B cell (primary cell): ENCODE measurements around the gene EDN1. TPM values are rescaled to one million over a fixed set of nuclear protein-coding genes. Genes with fewer than 3 reads are reported as not detected.

Experiments
- ATAC-seq: fragments of 200-7000 bp; cut with Tn5 transposase; one replicate; pipeline ENCODE4 v1.10.0; 2021; ENCODE audit warnings: low read depth, mild to moderate bottlenecking, moderate number of reproducible peaks, moderate library complexity
- CTCF ChIA-PET: fragments of 350-600 bp; sonication (Branson Sonifier 250); formaldehyde crosslinking; loops from one replicate; lab custom pipeline; 2021; ENCODE audit warnings: antibody characterized with exemption, inconsistent platforms; lab: Charles Lee
- POLR2A ChIA-PET: fragments of 350-600 bp; sonication (Branson Sonifier 250); formaldehyde crosslinking; loops from one replicate; lab custom pipeline; 2021; ENCODE audit warnings: antibody characterized with exemption; lab: Charles Lee
- DNase-seq: peaks from one replicate; pipeline ENCODE4 v3.0.0; 2013
- H2AFZ ChIP-seq: 2 replicates; pipeline ENCODE4 v1.6.1; 2012; ENCODE audit warnings: mild to moderate bottlenecking, low read depth, low read length; ENCODE audit not compliant: insufficient read depth, poor library complexity, severe bottlenecking
- H3K27ac ChIP-seq, 2 donors: 1 replicate in 1 of 2; 2 replicates in 1 of 2; pipeline ENCODE4 v1.5.1; 2012 to 2013; ENCODE audit warnings: low read length in 2 of 2, mild to moderate bottlenecking in 2 of 2, moderate library complexity in 1 of 2
- H3K27me3 ChIP-seq, 4 experiments: fragments of 200-600 bp in 1 of 4; sonication (generic) in 1 of 4; replicated peaks in 1 of 4; 1 replicate in 2 of 4; 2 replicates in 2 of 4; pipeline versions ENCODE4 v1.6.1 to v1.7.0; 2013 to 2016; ENCODE audit warnings: low read length in 3 of 4, mild to moderate bottlenecking in 2 of 4, mixed read lengths in 1 of 4, moderate library complexity in 1 of 4; ENCODE audit not compliant: insufficient read depth in 4 of 4, control insufficient read depth in 3 of 4; ENCODE audit errors: control extremely low read depth in 1 of 4
- H3K36me3 ChIP-seq, 2 experiments: replicated peaks in 1 of 2; 1 replicate in 1 of 2; 2 replicates in 1 of 2; pipeline versions ENCODE4 v1.6.1 to v1.7.1; 2013; ENCODE audit warnings: low read length in 1 of 2; ENCODE audit not compliant: insufficient read depth in 2 of 2, control insufficient read depth in 1 of 2; ENCODE audit errors: control extremely low read depth in 1 of 2, extremely low read depth in 1 of 2
- H3K4me1 ChIP-seq, 2 donors: fragments of 200-600 bp in 1 of 2; sonication (generic) in 1 of 2; 1 replicate in 1 of 2; 2 replicates in 1 of 2; pipeline versions ENCODE4 v1.5.1 to v1.6.1; 2013 to 2017; ENCODE audit warnings: low read length in 2 of 2; ENCODE audit not compliant: control insufficient read depth in 2 of 2, insufficient read depth in 2 of 2
- H3K4me2 ChIP-seq: replicated peaks from 2 replicates; pipeline ENCODE3; 2012; ENCODE audit warnings: mild to moderate bottlenecking, low read depth, low read length; ENCODE audit not compliant: poor library complexity, severe bottlenecking
- H3K4me3 ChIP-seq, 5 experiments: fragments of 200-600 bp in 1 of 5; sonication (generic) in 1 of 5; 1 replicate in 3 of 5; 2 replicates in 2 of 5; pipeline versions ENCODE4 v1.5.1 to v1.7.0; 2011 to 2016; ENCODE audit warnings: low read length in 4 of 5, mild to moderate bottlenecking in 4 of 5, low read depth in 2 of 5, control low read depth in 1 of 5, moderate library complexity in 1 of 5; ENCODE audit not compliant: insufficient read depth in 1 of 5; ENCODE audit errors: control extremely low read depth in 1 of 5, extremely low read depth in 1 of 5
- H3K79me2 ChIP-seq: fragments of 200-600 bp; sonication (generic); one replicate; pipeline ENCODE4 v1.6.0; 2016; ENCODE audit warnings: low read length; ENCODE audit not compliant: control insufficient read depth, insufficient read depth
- H3K9ac ChIP-seq: fragments of 200-600 bp; sonication (generic); 2 replicates; pipeline ENCODE4 v1.6.1; 2017; ENCODE audit warnings: mild to moderate bottlenecking, low read length, moderate library complexity
- H3K9me3 ChIP-seq, 3 donors: one replicate each; pipeline versions ENCODE4 v1.6.1 to v1.7.1; 2013; ENCODE audit warnings: low read length in 2 of 3; ENCODE audit not compliant: control insufficient read depth in 2 of 3, insufficient read depth in 1 of 3; ENCODE audit errors: control extremely low read depth in 1 of 3
- H4K20me1 ChIP-seq: 2 replicates; pipeline ENCODE4 v1.6.0; 2012; ENCODE audit warnings: mild to moderate bottlenecking, low read length; ENCODE audit not compliant: insufficient read depth, control insufficient read depth, poor library complexity, severe bottlenecking
- H3K27ac Mint-ChIP-seq: one replicate; pipeline ENCODE4 v1.8.0; 2021; ENCODE audit warnings: mixed read lengths
- H3K27me3 Mint-ChIP-seq: one replicate; pipeline ENCODE4 v1.8.0; 2021; ENCODE audit warnings: mixed read lengths
- H3K4me1 Mint-ChIP-seq: one replicate; pipeline ENCODE4 v1.8.0; 2021; ENCODE audit warnings: mixed read lengths
- H3K4me3 Mint-ChIP-seq: one replicate; pipeline ENCODE4 v1.8.0; 2021; ENCODE audit warnings: mixed read lengths
- H3K9me3 Mint-ChIP-seq: one replicate; pipeline ENCODE4 v1.8.0; 2022; ENCODE audit warnings: mixed read lengths; ENCODE audit not compliant: insufficient read depth
- EZH2 ChIP-seq: IDR thresholded peaks from 2 replicates; pipeline ENCODE4 v1.6.1; 2012; ENCODE audit warnings: borderline replicate concordance, low read depth, mild to moderate bottlenecking, moderate library complexity, low read length; ENCODE audit not compliant: insufficient read depth, poor library complexity, severe bottlenecking
- WGBS: methylation state at CpG from one replicate; pipeline ENCODE4 v1.1.5; 2013; ENCODE audit warnings: missing lambda C conversion rate; ENCODE audit not compliant: insufficient coverage; 5-methylcytosine and 5-hydroxymethylcytosine counted together
- intact Hi-C: fragments of 100-400 bp; cut with micrococcal nuclease; formaldehyde crosslinking; loops from one replicate; pipeline ENCODE4 v1.10.0; 2022
- polyA plus RNA-seq: library from polyadenylated mRNA; depleted of rRNA; stranded (reverse); fragments of >200 nt; gene quantifications from 2 replicates; pipeline ENCODE4 v1.2.3, GENCODE V29; 2012
- total RNA-seq, 2 donors: library from RNA; stranded (reverse); fragments of 120-200 nt in 1 of 2; gene quantifications; 1 replicate in 1 of 2; 2 replicates in 1 of 2; pipeline versions ENCODE4 v1.2.3 to v1.2.4, GENCODE V29; 2013 to 2022
- TF ChIP-seq, protein P1 (sequence below): fragments of 200-600 bp; IDR thresholded peaks from one replicate; pipeline ENCODE4 v1.8.0; 2022; ENCODE audit warnings: antibody characterized with exemption, mild to moderate bottlenecking

The EDN1 gene
- total and polyA plus RNA-seq, 2 donors (not counting 1 experiment from before 2014, with no cell fraction given) = 1.4 to 2.1 TPM

DNA sequence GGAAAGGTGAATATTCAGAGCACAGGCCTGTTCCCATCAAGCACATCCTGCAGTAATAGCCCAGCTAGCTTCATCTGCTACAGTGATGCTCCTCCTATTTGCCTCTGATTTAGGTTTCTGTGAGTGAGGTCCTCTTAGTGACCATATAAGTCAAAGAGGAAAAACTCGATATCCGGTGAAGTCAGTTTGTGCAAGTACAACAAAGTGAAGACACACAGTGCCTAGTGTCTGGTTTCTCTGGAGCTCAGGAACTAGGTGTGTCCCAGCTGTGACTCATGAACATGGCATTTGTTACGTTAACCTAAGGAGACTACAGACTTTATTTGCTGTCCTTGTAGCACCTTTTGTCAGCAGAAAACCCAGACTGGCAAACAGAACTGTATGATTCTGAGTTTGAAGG lies 33.9 kb downstream of the EDN1 start:
- H3K4me2 ChIP-seq = no peak overlapping the region
- H3K27ac ChIP-seq = no peak overlapping the region
- WGBS = 100% methylated on average over 3 of the region's 3 CpGs
- no peaks in the 10 kb centered on the region for H3K79me2 ChIP-seq
- Mint-ChIP-seq H3K27ac (no peak overlapping the region), H3K4me3 (no peak overlapping the region), H3K4me1 (no peaks in the 10 kb centered on the region), H3K9me3 (no peaks in the 10 kb centered on the region), H3K27me3 (peaks cover 16% of the 10 kb centered on the region)
- no peak overlapping the region for H3K4me3 ChIP-seq
- no peak overlapping the region for H2AFZ ChIP-seq
- TF ChIP-seq EZH2 = no peak
- TF ChIP-seq, protein P1, sequence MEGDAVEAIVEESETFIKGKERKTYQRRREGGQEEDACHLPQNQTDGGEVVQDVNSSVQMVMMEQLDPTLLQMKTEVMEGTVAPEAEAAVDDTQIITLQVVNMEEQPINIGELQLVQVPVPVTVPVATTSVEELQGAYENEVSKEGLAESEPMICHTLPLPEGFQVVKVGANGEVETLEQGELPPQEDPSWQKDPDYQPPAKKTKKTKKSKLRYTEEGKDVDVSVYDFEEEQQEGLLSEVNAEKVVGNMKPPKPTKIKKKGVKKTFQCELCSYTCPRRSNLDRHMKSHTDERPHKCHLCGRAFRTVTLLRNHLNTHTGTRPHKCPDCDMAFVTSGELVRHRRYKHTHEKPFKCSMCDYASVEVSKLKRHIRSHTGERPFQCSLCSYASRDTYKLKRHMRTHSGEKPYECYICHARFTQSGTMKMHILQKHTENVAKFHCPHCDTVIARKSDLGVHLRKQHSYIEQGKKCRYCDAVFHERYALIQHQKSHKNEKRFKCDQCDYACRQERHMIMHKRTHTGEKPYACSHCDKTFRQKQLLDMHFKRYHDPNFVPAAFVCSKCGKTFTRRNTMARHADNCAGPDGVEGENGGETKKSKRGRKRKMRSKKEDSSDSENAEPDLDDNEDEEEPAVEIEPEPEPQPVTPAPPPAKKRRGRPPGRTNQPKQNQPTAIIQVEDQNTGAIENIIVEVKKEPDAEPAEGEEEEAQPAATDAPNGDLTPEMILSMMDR = no peak
- no peaks in the 10 kb centered on the region for H3K4me1 ChIP-seq
- ATAC-seq = no peak
- H3K9me3 ChIP-seq = no peaks in the 10 kb centered on the region
- no peaks in the 10 kb centered on the region for H4K20me1 ChIP-seq
- H3K36me3 ChIP-seq = no peaks in the 10 kb centered on the region
- H3K9ac ChIP-seq = no peak overlapping the region
- no peak for DNase-seq
- CTCF ChIA-PET = interaction anchor here (1.1 kb wide), 1 partner anchor 668 kb away, joined by 3 read pairs; no protein-coding TSS in a partner anchor
- intact Hi-C loops = no loop called here
- no peaks in the 10 kb centered on the region for H3K27me3 ChIP-seq
- POLR2A ChIA-PET = no interaction called here

DNA sequence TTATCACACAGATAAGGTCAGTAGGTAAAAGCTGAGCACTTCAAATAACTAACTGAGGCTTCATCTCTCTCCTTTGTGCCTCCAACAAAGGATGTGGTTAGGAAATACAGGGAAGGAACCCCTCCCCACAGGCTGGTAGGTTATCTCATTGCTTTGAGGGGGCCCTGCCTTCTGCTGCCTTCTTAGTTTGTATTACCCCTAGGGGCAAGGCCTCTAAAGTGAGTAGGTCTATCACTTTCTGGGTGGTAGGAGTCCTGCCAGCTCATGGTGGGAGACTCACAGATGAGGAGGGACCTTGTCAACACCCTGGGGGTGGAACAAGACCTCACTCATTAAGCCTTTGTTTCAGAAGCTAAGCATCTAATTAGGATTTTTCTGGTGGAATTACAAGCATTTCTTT lies 34.6 kb downstream of the EDN1 start:
- no peaks in the 10 kb centered on the region for H3K9me3 ChIP-seq
- H3K9ac ChIP-seq = no peak overlapping the region
- intact Hi-C loops = no loop called here
- DNase-seq = no peak
- H3K4me1 ChIP-seq = no peaks in the 10 kb centered on the region
- Mint-ChIP-seq H3K27ac (no peak overlapping the region), H3K9me3 (no peaks in the 10 kb centered on the region), H3K4me3 (no peak overlapping the region), H3K27me3 (peaks cover 16% of the 10 kb centered on the region), H3K4me1 (no peaks in the 10 kb centered on the region)
- ATAC-seq = no peak
- POLR2A ChIA-PET = interaction anchor here (0.6 kb wide), 1 partner anchor 58 kb away, joined by 3 read pairs; no protein-coding TSS in a partner anchor
- no peak overlapping the region for H2AFZ ChIP-seq
- no peak overlapping the region for H3K4me2 ChIP-seq
- no peaks in the 10 kb centered on the region for H3K36me3 ChIP-seq
- CTCF ChIA-PET = interaction anchor here (1.1 kb wide), 1 partner anchor 669 kb away, joined by 3 read pairs; no protein-coding TSS in a partner anchor
- no peak for TF ChIP-seq EZH2
- TF ChIP-seq, protein P1 = no peak
- H3K4me3 ChIP-seq = no peak overlapping the region
- no peaks in the 10 kb centered on the region for H3K27me3 ChIP-seq
- no peaks in the 10 kb centered on the region for H3K79me2 ChIP-seq
- no peak overlapping the region for H3K27ac ChIP-seq
- no peaks in the 10 kb centered on the region for H4K20me1 ChIP-seq
